B cell (primary cell): ENCODE results near the gene DLG2.

ENCODE experiments used
- CTCF ChIP-seq: fragments of 200-600 bp; IDR thresholded peaks from one replicate; pipeline ENCODE4 v1.8.0; 2022; ENCODE audit warnings: antibody characterized with exemption, mild to moderate bottlenecking
- EZH2 ChIP-seq: IDR thresholded peaks from 2 replicates; pipeline ENCODE4 v1.6.1; 2012; ENCODE audit warnings: borderline replicate concordance, low read depth, mild to moderate bottlenecking, moderate library complexity, low read length; ENCODE audit not compliant: insufficient read depth, poor library complexity, severe bottlenecking

- TF ChIP-seq CTCF (no peak), EZH2 (no peak)
These were observed 2026.5 kb downstream of the DLG2 start for GRCh38 chr11:83600661-83601060.
